ENCODE results near the gene DDB1. TPM values are rescaled to one million over a fixed set of nuclear protein-coding genes. Genes with fewer than 3 reads are reported as not detected.
"Not testable (repeated sequence)": the region's sequence is repeated elsewhere in the genome, so short reads cannot be mapped to it uniquely, and the experiment has no call there.

Gene DDB1
- polyA plus RNA-seq, 4 donors: 212 to 240 (median 219) TPM

DNA sequence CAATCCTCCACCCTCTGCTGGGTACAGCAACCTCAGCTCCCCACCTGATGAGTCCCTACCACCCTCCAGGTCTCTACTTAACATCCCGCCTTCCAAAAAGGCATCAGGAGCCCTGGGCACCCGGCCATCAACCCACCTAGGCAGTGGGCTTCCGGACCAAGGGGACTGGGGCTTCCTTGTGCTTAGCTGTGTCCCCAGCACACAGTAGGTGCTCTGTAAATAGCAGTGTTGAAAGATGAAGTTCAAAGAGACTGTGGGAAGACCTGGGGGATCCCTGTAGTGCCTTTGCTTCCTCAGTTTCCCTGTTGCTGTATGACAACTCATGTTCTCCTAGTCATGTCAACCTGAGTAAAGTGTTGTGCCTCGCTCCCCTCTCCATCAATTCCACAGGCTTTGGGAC lies 58.8 kb downstream of the DDB1 start:
- no peak for DNase-seq (ENCODE audit: low read depth in 4 of 4, low spot score in 2 of 4)

DNA sequence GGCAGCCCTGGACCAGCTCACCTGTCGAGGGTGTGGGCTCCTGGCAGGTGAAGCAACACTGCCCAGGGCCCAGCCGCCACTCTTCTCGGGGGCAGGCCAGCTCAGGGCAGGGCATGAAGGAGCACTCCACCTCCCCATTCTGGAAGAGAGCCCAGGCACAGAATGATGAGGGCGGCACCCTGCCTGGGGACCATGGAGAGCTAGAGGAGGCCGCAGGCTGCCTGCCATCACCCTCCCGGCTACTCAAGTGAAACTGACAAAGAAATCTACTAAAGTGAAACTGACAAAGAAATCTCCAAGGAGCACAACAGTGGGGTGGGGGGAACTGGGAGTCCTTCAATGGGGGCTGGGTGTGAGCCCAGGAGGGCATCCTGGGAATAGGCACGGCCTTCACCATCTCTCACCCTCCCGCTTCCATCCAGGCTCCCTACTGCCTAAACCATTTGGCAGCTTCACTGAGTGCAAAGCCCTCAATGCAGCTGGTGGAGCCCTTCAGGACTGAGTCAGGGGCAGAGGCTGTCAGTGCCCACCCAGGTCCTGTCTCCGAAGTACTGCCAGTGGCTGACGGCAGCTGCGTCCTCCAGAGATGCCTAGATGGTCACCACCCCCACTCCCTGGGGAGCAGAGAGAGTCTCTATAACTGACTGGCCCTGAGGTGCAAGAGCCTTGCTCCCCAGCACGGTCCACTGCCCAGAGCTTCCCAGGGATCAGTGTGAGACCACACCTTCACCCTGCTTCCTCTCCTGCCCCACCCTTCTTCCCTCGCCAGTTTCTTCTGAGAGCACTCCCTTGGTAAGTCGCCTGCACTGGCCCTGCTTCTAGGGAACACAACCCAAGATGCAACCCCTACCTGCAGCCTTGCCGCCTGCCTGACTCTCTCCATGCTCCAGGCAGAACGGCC lies 59.5 kb downstream of the DDB1 start:
- DNase-seq (ENCODE audit: low read depth in 4 of 4, low spot score in 2 of 4): no peak

DNA sequence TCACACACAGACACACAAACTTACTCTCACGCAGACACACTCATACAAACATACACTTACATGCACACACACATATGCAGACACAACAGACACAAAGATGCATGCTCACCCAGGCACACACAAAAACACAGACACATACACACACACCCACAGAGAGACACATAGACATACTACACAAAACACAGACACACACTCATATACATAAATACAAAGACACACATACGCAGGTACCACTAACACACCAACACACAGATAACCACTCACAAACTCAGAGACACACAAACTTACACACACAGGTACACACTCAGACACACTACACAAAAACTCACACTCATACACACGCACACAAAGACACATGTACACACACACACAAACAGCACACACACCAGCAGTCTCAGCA lies 60.2 kb downstream of the DDB1 start:
- no peak for DNase-seq (ENCODE audit: low read depth in 4 of 4, low spot score in 2 of 4)

DNA sequence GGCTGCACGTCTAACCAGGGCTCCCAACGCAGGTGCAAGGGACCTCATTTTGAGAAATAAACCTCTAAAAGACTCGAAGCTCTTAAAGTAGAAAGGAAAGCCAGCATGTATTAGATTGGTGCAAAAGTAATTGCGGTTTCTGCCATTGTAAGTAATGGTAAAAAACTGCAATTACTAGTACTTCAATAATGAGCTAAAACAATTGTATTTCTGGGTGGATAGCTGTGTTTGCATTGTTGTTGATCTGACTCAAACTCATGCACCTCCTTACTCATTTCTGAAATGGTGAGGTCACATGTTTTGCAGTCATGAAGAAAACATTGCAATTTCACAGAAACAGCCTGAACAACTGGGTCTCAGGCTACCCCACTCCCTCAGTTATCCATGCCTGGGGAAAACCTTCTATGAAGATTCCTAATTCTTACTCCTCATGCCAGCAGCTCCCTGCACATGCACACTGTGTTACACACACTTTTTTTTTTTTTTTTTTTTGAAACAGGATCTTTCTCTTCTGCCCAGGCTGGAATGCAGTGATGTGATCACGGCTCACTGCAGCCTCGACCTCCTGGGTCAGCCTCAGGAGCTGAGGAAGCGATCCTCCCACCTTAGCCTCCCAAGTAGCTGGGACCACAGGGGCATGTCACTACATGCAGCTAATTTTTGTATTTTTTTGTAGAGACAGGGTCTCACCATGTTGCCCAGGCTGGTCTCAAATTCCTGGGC lies 62.4 kb downstream of the DDB1 start:
- DNase-seq (ENCODE audit: low read depth in 4 of 4, low spot score in 2 of 4): no peak

DNA sequence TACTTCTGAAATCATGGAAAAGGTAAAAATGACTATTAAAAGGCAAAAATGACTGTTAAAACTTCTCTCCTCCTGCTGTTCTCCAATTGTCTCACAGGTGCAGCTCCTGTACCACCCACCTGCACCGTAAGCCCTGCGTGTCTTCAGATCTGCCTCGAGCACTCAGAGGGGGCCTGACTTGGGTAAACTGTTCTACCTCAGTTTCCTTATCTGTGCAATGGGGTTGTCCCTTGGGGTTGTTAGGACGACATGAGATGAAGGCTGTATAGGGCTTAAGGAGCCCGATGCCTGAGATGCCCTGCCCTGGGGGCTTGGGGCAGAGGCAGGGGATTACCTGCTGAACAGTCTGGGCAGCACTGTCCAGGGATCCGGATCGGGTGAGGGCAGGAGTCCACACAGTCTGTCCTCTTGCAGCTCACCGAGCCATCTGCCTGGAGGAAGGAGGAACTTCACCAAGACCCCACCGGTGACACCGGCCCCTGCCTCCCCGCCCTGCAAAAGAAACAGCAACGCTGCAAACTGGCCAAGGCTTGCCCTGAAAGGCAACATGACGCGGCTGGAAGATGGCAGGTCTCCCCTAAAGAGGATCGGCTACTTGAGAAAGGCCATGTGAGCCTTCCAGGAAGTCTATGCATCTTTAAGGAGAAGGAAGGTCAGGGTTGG lies 64.2 kb downstream of the DDB1 start:
- no peak for DNase-seq (ENCODE audit: low read depth in 4 of 4, low spot score in 2 of 4)

DNA sequence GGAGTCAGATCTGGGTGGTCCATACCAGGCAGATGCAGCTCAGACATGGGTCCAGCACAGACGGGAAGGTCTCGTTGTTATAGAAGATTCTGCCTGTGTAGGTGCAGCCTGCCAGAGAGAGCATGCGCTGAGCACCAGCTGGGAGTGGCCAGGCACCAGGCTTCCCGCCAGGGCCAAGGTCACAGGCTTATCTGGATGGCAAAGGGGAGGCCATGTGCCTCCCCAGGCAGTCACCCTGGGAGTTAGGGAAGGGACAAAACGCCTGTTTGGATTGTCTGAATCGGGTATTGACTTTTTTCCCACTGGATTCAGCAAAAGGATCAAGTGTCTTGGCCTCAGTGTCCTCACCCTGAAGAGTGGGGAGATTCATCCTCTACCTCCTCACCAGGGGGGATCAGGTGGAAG lies 65.5 kb downstream of the DDB1 start:
- DNase-seq (ENCODE audit: low read depth in 4 of 4, low spot score in 2 of 4): no peak

DNA sequence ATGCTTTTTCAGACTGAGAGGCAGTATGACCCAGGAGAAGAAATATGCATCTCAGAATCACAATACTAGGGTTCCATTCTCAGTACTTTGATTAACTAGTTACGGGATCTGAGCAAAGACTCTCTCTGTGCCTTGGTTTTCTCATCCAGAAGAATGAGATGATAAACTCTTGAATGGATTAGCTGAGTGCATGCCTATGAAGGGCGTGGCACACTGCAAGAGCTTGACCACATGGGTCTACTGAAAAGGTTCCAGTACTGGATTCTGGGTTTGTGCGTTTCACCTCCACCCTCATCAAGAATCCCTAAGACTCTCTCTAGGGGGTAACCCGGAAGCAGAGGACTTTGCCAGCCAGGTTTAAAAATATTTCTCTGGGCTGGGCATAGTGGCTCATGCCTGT lies 66.3 kb downstream of the DDB1 start:
- DNase-seq (ENCODE audit: low read depth in 4 of 4, low spot score in 2 of 4): no peak

DNA sequence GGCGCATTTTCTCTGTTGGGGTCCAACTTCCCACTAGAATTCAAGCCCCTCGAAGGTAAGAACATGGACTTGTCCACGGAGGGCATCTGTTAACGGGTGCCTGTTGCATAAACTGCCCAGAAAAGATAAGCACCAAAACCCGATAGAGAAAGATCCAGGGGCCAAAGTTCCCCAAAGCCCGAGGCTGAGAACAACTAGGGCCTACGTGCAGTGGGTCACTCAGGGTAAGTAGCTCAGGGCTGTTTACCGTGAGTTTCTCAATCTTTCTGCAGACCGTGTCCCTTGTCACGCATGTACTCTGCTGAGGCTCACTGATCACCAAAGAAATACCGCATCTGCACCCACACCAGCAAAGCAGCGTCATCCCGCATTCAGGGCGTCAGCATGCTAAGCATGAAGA lies 67.5 kb downstream of the DDB1 start:
- no peak for DNase-seq (ENCODE audit: low read depth in 4 of 4, low spot score in 2 of 4)

DNA sequence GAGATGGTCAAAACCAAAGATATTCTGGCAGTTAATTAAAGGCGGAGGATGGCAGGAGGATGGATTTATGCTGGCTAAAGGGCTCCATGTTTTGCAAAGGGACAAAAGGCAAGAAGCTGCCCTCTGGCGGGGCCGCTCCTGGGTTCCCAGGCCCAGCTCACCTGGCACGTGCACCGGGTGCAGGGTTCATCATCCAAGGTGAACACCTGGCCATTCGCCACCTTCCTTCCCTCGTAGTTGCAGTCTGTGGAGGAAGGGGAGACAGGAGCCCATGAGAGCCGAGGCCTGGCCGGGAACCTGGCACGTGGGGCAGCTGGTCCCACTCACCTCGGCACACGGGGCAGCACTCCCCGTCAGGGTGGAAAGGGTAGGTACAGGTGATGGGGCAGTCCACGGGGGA lies 68.1 kb downstream of the DDB1 start:
- no peak for DNase-seq (ENCODE audit: low read depth in 4 of 4, low spot score in 2 of 4)

DNA sequence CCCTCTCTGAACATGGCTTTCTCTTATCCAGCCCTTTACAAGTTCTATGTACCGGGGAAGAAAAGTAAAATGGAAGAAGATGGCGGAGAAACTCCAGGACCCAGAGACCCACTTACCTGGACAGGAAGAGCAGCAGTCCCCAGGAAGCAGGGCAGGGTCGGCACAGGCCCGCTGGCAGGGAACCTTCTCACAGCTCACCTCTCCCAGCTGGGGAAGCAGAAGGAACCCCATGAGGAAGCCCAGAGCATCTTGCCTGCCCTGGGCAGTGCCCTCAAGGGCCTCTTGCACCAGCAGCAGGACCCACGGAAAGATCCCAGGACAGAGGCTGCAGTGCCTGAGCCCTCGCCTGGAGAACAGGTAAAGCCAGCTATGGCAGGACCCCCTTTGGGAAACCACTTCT lies 68.5 kb downstream of the DDB1 start:
- no peak for DNase-seq (ENCODE audit: low read depth in 4 of 4, low spot score in 2 of 4)

DNA sequence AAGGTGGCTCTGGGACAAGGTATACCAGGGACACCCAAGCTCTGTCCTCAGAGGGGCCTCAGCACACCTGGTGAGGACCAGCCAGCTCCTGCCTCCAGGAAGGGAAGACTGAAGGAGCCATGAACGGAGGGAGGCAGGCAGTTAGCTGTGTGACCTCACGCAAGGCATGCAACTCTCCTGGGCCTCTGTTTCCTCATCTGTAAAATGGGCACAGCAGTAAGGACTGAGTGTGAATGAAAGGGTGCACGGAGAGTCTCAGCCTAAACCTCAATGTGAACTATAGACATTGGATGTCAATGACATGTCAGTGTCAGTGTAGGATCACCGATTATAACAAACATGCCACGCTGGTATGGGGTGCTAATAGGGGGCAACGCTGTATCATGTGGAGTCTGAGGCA lies 73.5 kb downstream of the DDB1 start:
- DNase-seq (ENCODE audit: low read depth in 4 of 4, low spot score in 2 of 4): no peak

DNA sequence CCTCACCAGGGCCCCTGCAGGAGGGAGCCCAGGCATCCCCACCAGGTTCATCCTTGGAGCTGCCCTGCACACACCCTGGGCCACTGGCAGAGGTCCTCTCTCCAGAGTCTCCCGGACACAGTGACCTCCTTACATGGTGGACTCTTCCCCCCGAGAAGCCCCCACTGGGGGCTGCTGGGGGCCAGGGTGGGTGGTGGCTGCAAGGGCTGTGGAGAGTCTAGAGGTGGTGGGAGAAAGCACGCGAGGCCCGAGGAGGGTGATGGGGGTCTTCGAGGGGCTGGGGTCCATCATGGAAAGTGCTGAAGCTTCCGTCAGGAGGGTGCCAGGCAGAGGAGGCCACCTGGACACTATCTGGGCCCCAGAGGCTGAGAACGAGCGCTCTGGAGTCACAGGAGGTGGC lies 74.4 kb downstream of the DDB1 start:
- DNase-seq (ENCODE audit: low read depth in 4 of 4, low spot score in 2 of 4): no peak

DNA sequence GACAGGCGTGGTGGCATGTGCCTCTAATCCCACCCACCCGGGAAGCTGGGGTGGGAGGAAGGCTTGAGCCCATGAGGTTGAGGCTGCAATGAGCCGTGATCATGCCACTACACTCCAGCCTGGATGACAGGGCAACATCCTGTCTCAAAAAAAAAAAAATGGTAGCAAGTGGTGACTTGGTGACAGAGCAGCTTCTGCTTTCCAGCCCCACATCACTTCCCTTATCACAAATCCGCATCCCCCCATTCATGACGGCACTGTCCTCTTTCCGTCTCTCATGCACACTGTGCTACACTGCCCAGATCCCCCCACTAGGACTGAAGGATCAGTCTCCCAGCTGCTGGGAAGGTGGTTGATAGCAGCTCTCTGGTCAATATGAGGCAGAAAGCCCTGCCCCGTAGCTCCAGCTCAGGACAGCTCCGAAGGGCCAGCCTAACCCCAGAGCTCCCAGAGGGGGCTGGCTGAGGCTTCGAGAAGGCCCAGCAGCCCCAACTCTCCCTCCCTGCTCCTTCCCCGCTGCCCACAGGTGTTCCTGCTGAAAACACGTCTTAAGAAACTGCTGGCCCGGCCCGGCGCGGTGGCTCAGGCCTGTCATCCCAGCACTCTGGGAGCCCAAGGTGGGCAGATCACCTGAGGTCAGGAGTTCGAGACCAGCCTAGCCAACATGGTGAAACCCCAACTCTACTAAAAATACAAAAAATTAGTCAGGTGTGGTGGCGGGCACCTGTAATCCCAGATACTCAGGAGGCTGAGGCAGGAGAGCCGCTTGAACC lies 76.0 kb downstream of the DDB1 start:
- no peak for DNase-seq (ENCODE audit: low read depth in 4 of 4, low spot score in 2 of 4)

DNA sequence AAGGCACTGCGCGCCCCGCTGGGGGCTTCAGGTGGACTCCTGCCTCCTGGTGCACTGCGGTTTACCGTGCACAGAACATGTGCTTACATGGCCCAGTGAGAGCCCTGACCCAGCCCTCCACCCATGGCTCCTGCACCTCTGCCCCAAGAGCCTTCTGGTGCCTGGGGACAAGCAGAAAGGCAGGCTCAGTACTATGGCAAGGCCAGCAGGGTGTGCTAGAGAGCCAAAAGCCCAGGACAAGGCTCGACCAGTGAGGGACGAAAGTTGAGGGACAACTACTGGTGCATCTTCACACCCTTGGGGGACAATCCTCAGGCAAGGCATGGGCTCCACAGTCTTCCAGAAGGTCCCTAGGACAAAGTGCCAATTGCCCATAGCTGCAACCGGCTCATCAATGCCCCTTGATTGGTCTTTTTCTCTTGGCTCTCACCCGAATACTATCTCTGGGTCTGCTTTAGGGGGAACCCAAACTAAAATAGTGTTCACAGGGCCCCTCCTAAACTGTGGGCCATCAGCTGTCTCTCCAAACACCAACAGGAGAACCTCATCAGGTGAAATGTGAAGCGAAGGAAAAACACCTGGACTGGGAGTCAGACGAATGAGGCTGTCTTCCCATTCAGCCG lies 78.4 kb downstream of the DDB1 start:
- no peak for DNase-seq (ENCODE audit: low read depth in 4 of 4, low spot score in 2 of 4)

DNA sequence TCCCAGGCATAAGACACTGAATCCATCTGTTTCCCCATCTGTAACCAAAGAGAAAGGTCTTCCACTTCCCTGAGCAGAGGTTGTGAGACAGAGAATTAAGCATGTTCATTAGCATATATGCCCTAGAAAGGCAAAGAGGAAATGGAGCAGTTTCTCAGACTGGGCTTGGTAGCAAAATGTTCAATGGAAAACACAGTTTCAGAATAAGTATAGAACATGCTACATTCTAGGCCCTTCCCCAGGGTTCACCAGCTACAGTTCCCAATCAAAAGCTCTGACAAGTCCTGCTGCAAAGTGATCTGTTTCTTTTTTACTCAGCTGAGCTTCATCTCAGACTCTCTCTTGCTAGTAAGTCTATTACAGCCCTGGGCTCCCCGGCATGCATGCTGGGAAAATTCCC lies 80.6 kb downstream of the DDB1 start:
- not testable (repeated sequence) for DNase-seq (ENCODE audit: low read depth in 4 of 4, low spot score in 2 of 4)

DNA sequence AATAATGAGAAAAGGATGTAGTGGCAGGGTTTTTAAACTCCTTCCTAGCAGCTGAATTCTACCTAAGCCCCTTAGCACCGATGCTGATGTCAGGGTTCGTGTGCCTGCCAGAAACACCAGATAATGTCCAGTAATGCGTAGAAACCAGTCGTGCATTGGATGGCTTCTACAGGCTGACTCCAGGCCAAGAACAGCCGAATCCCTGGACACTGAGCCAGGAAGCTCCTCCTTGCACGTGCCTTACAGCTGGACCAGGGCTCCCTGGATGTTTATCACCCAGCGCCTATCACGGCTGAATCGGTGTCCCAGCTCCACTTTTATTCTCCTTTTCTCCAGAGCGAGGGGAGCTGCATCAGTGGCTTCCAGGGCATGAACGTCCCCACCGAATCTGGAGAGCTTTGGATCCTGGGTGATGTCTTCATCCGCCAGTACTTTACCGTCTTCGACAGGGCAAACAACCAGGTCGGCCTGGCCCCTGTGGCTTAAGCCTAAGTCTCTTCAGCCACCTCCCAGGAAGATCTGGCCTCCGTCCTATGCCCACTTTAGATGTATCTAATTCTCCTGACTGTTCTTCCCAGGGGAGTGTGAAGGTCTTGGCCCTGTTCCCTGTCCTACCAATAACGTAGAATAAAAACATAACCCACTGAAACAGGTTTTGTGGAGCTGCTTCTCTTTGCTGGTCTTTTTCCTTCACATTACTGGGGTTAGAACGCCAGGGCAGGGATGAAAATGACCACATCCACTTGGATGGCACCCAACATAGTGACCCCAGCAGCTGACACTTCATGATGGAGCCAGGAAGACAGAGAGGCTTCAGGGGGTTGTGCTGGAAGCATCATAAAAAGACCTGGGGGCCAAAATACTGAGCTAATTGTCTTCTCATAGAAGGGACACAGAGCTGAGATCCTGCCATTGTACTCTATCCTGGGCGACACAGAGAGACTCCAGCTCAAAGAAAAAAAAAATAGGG lies 81.8 kb downstream of the DDB1 start:
- DNase-seq (ENCODE audit: low read depth in 4 of 4, low spot score in 2 of 4): not testable (repeated sequence)

All from left renal cortex interstitium (tissue), 4 donors.